Middle frontal gyrus (tissue), 1 donor: ENCODE results near the gene LHX5.

Source experiments
- DNase-seq: peaks from one replicate; pipeline ENCODE4 v3.0.0-alpha.2; 2015; ENCODE audit warnings: low spot score; ENCODE audit errors: extremely low spot score

The LHX5 gene

GRCh38 chr12:113466454-113467141 lies 5.1 kb downstream of the LHX5 start:
- no peak for DNase-seq

- no peak for DNase-seq
Observed at GRCh38 chr12:113465808-113466453, 5.7 kb downstream of the LHX5 start.

GRCh38 chr12:113464852-113465719 lies 6.6 kb downstream of the LHX5 start:
- no peak for DNase-seq

- DNase-seq = no peak
Observed at GRCh38 chr12:113464452-113464775, 7.3 kb downstream of the LHX5 start.

- DNase-seq = no peak
Observed at GRCh38 chr12:113463746-113464451, 7.8 kb downstream of the LHX5 start.

- no peak for DNase-seq
Observed at GRCh38 chr12:113462998-113463745, 8.5 kb downstream of the LHX5 start.

GRCh38 chr12:113462117-113462774 lies 9.4 kb downstream of the LHX5 start:
- peak; percentile 27 for DNase-seq

GRCh38 chr12:113461666-113462065 lies 10.0 kb downstream of the LHX5 start:
- no peak for DNase-seq

- no peak for DNase-seq
Observed at GRCh38 chr12:113459981-113460380, 11.7 kb downstream of the LHX5 start.

GRCh38 chr12:113457710-113458109 lies 14.0 kb downstream of the LHX5 start:
- DNase-seq = no peak

- DNase-seq = no peak
Observed at GRCh38 chr12:113457185-113457584, 14.5 kb downstream of the LHX5 start.

- no peak for DNase-seq
Observed at GRCh38 chr12:113456761-113457160, 14.9 kb downstream of the LHX5 start.

GRCh38 chr12:113456199-113456598 lies 15.5 kb downstream of the LHX5 start:
- no peak for DNase-seq

GRCh38 chr12:113453330-113453729 lies 18.3 kb downstream of the LHX5 start:
- DNase-seq = no peak

- no peak for DNase-seq
Observed at GRCh38 chr12:113452458-113452857, 19.2 kb downstream of the LHX5 start.

- DNase-seq = no peak
Observed at GRCh38 chr12:113449839-113450238, 21.8 kb downstream of the LHX5 start.

- no peak for DNase-seq
Observed at GRCh38 chr12:113449299-113449698, 22.4 kb downstream of the LHX5 start.

GRCh38 chr12:113448873-113449272 lies 22.8 kb downstream of the LHX5 start:
- DNase-seq = no peak

- no peak for DNase-seq
Observed at GRCh38 chr12:113445544-113446171, 26.0 kb downstream of the LHX5 start.

- no peak for DNase-seq
Observed at GRCh38 chr12:113443030-113443539, 28.6 kb downstream of the LHX5 start.
